ENCODE data around the gene CFLAR. TPM values are rescaled to one million over a fixed set of nuclear protein-coding genes. Genes with fewer than 3 reads are reported as not detected.

CFLAR gene
- total and polyA plus RNA-seq, 2 of the 13 experiments (the other 11 are each of a cell fraction or from before 2014, with no cell fraction given) = 43.8 to 92.1 TPM

- TF ChIP-seq SIN3A (IDR thresholded peaks at IDR 0.05; ENCODE audit: borderline replicate concordance, low read depth, low read length) (no peak), TBX2 (CRISPR knock-in tag; IDR thresholded peaks at IDR 0.05; ENCODE audit: borderline replicate concordance) (0 out of 2 replicates have a peak, but pooled peaks have one; percentile 6), ZBTB38 (CRISPR knock-in tag; IDR thresholded peaks at IDR 0.05) (0 out of 2 replicates have a peak, but pooled peaks have one; percentile 41)
- intact Hi-C loops (cut with micrococcal nuclease; ENCODE audit: unreplicated experiment) = no loop called here
- peak overlapping the region; percentile 88; the same call in 1 of the 2 replicates for H3K9ac ChIP-seq (ENCODE audit: insufficient read depth, low read depth, low read length)
- DNase-seq (ENCODE audit: low spot score) (no peak), ATAC-seq (no peak), FAIRE-seq (no peak)
- H3K27ac ChIP-seq (ENCODE audit: extremely low read length, insufficient read depth, low read length) = peak overlapping the region; percentile 13
- H3K27me3 ChIP-seq (ENCODE audit: control insufficient read depth in 1 of 2, insufficient read depth in 2 of 2, low read length in 2 of 2) = no peaks in the 10 kb centered on the region; a peak in 1 of 5 replicates
- WGBS (ENCODE audit: low lambda C conversion rate) = 95% methylated on average over 4 of the region's 4 CpGs
- H3K4me3 ChIP-seq (replicated peaks in 1 of 3; ENCODE audit: insufficient read depth in 1 of 3, low read depth in 2 of 3, low read length in 3 of 3) = peak overlapping the region in 1 of 3 experiments; percentile 74; a peak in 1 of 6 replicates
- H3K79me2 ChIP-seq (ENCODE audit: insufficient read depth, low read length) = peaks cover 56% of the 10 kb centered on the region
- CTCF ChIA-PET (ENCODE audit: low intra/inter-chr PET ratio, low total read pairs) = no interaction called here
- POLR2A ChIA-PET = interaction anchor here (0.9 to 2.4 kb wide), 3 partner anchors 17 to 47 kb away, joined by 3 to 17 read pairs (median 13); no protein-coding TSS in a partner anchor
- BruUV-seq (replicated peaks) = no TSS peak
- peak overlapping the region; percentile 75 for H3K4me2 ChIP-seq (ENCODE audit: low read depth, low read length)
- no peak overlapping the region for H2AFZ ChIP-seq (ENCODE audit: low read length)
- peaks cover 61% of the 10 kb centered on the region for H3K4me1 ChIP-seq (ENCODE audit: insufficient read depth, low read length)
- no peaks in the 10 kb centered on the region for H3K9me3 ChIP-seq (ENCODE audit: low read length)
- no peaks in the 10 kb centered on the region for H4K20me1 ChIP-seq (ENCODE audit: insufficient read depth, low read length)
- peaks cover 13 to 42% of the 10 kb centered on the region in 2 experiments for H3K36me3 ChIP-seq (replicated peaks in 1 of 2; ENCODE audit: control insufficient read depth in 1 of 2, insufficient read depth in 2 of 2, low read length in 2 of 2)
- in situ Hi-C loops (cut with HindIII; ENCODE audit: extremely low pct_ligation_motif_present, low pct_unique_long_range_greater_than_20kb) = no loop called here
Measured at GRCh38 chr2:201185863-201186262, 69.9 kb downstream of the CFLAR start.

DNA sequence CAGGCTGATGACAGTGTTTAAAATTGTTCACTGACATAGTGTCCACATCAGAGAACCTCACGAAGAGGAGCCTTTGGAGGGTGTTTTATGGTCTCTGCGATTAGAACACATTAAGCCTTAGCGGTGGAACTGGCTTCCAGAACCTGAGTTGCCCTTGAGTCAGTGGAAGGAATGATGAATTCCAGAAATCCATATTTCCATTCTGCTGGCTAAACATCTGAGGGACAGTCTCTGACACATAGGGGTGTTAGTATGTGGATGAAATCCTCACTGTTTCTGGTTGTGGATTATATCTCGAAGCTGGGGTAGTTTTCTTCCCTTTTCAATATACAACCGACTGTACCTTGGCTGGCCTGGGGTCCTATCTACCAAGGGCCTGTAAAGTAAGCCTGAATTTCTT lies 71.0 kb downstream of the CFLAR start:
- ChIA-PET CTCF (ENCODE audit: low intra/inter-chr PET ratio, low total read pairs) (no interaction called here), POLR2A (interaction anchor here (2.4 kb wide), 1 partner anchor 46 kb away, joined by 17 read pairs; no protein-coding TSS in a partner anchor)
- no peak for ATAC-seq
- TF ChIP-seq SMARCE1 (IDR thresholded peaks at IDR 0.05; ENCODE audit: borderline replicate concordance) (no peak), ZNF34 (CRISPR knock-in tag; IDR thresholded peaks at IDR 0.05; ENCODE audit: borderline replicate concordance) (no peak), PITX1 (CRISPR knock-in tag; IDR thresholded peaks at IDR 0.05) (no peak), RAD51 (IDR thresholded peaks at IDR 0.05; ENCODE audit: borderline replicate concordance) (no peak), ZNF678 (CRISPR knock-in tag; IDR thresholded peaks at IDR 0.05) (no peak), ERF (CRISPR knock-in tag; IDR thresholded peaks at IDR 0.05) (no peak), ZNF788 (CRISPR knock-in tag; IDR thresholded peaks at IDR 0.05; ENCODE audit: borderline replicate concordance) (no peak), ZSCAN30 (CRISPR knock-in tag; IDR thresholded peaks at IDR 0.05) (no peak)
- TF ChIP-seq, protein P1, sequence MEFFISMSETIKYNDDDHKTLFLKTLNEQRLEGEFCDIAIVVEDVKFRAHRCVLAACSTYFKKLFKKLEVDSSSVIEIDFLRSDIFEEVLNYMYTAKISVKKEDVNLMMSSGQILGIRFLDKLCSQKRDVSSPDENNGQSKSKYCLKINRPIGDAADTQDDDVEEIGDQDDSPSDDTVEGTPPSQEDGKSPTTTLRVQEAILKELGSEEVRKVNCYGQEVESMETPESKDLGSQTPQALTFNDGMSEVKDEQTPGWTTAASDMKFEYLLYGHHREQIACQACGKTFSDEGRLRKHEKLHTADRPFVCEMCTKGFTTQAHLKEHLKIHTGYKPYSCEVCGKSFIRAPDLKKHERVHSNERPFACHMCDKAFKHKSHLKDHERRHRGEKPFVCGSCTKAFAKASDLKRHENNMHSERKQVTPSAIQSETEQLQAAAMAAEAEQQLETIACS (CRISPR knock-in tag; IDR thresholded peaks at IDR 0.05) = no peak
- TF ChIP-seq, protein P2, sequence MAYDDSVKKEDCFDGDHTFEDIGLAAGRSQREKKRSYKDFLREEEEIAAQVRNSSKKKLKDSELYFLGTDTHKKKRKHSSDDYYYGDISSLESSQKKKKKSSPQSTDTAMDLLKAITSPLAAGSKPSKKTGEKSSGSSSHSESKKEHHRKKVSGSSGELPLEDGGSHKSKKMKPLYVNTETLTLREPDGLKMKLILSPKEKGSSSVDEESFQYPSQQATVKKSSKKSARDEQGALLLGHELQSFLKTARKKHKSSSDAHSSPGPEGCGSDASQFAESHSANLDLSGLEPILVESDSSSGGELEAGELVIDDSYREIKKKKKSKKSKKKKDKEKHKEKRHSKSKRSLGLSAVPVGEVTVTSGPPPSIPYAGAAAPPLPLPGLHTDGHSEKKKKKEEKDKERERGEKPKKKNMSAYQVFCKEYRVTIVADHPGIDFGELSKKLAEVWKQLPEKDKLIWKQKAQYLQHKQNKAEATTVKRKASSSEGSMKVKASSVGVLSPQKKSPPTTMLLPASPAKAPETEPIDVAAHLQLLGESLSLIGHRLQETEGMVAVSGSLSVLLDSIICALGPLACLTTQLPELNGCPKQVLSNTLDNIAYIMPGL (CRISPR knock-in tag; IDR thresholded peaks at IDR 0.05; ENCODE audit: borderline replicate concordance in 1 of 2, low read depth in 1 of 2) = no peak
- H2AFZ ChIP-seq (ENCODE audit: low read length) = no peak overlapping the region
- intact Hi-C loops (cut with micrococcal nuclease; ENCODE audit: unreplicated experiment) = no loop called here
- in situ Hi-C loops (cut with HindIII; ENCODE audit: extremely low pct_ligation_motif_present, low pct_unique_long_range_greater_than_20kb) = no loop called here
- WGBS (ENCODE audit: low lambda C conversion rate) = 94% methylated on average over 5 of the region's 5 CpGs
- no peak for FAIRE-seq
- peak overlapping the region; percentile 13 for H3K4me2 ChIP-seq (ENCODE audit: low read depth, low read length)
- H4K20me1 ChIP-seq (ENCODE audit: insufficient read depth, low read length) = no peaks in the 10 kb centered on the region
- peaks cover 61% of the 10 kb centered on the region for H3K79me2 ChIP-seq (ENCODE audit: insufficient read depth, low read length)
- peaks cover 62% of the 10 kb centered on the region for H3K4me1 ChIP-seq (ENCODE audit: insufficient read depth, low read length)
- no peak overlapping the region for H3K9ac ChIP-seq (ENCODE audit: insufficient read depth, low read depth, low read length)
- H3K27ac ChIP-seq (ENCODE audit: extremely low read length, insufficient read depth, low read length) = no peak overlapping the region
- H3K36me3 ChIP-seq (replicated peaks in 1 of 2; ENCODE audit: control insufficient read depth in 1 of 2, insufficient read depth in 2 of 2, low read length in 2 of 2) = peaks cover 13 to 48% of the 10 kb centered on the region in 2 experiments
- no TSS peak for BruUV-seq (replicated peaks)
- DNase-seq (ENCODE audit: low spot score) = no peak
- no peak overlapping the region for H3K4me3 ChIP-seq (replicated peaks in 1 of 3; ENCODE audit: insufficient read depth in 1 of 3, low read depth in 2 of 3, low read length in 3 of 3)
- H3K27me3 ChIP-seq (ENCODE audit: control insufficient read depth in 1 of 2, insufficient read depth in 2 of 2, low read length in 2 of 2) = no peaks in the 10 kb centered on the region; a peak in 1 of 5 replicates
- H3K9me3 ChIP-seq (ENCODE audit: low read length) = no peaks in the 10 kb centered on the region
